Body of pancreas (tissue), 4 donors: ENCODE measurements around the gene CLDN12.

Experiments
- CTCF ChIP-seq, 7 experiments: fragments of 450-650 bp in 4 of 7; fragments of 200-600 bp in 3 of 7; sonication (generic) in 3 of 7; IDR thresholded peaks; one replicate each; pipeline ENCODE4 v1.5.1; 2016 to 2019; ENCODE audit warnings: antibody characterized with exemption in 7 of 7
- POLR2A ChIP-seq, 3 donors: fragments of 450-650 bp; IDR thresholded peaks; one replicate each; pipeline ENCODE4 v1.6.1; 2016; ENCODE audit warnings: antibody characterized with exemption in 3 of 3, mild to moderate bottlenecking in 2 of 3

GRCh38 chr7:90432752-90433151, 29.5 kb downstream of the CLDN12 start:
- TF ChIP-seq CTCF (IDR thresholded peaks at IDR 0.05) (no peak), POLR2A (IDR thresholded peaks at IDR 0.05) (no peak)
